GM19351 (cell line): Measurements from ENCODE around the gene NDUFAF7.
"Not testable (repeated sequence)": the region's sequence is repeated elsewhere in the genome, so short reads cannot be mapped to it uniquely, and the experiment has no call there.

Experiments used
- ATAC-seq: cut with Tn5 transposase; IDR thresholded peaks from one replicate; pipeline ENCODE4 v1.9.1; 2021; ENCODE audit warnings: mild to moderate bottlenecking, moderate library complexity; ENCODE audit not compliant: unreplicated experiment

NDUFAF7 gene, protein sequence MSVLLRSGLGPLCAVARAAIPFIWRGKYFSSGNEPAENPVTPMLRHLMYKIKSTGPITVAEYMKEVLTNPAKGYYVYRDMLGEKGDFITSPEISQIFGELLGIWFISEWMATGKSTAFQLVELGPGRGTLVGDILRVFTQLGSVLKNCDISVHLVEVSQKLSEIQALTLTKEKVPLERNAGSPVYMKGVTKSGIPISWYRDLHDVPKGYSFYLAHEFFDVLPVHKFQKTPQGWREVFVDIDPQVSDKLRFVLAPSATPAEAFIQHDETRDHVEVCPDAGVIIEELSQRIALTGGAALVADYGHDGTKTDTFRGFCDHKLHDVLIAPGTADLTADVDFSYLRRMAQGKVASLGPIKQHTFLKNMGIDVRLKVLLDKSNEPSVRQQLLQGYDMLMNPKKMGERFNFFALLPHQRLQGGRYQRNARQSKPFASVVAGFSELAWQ

DNA sequence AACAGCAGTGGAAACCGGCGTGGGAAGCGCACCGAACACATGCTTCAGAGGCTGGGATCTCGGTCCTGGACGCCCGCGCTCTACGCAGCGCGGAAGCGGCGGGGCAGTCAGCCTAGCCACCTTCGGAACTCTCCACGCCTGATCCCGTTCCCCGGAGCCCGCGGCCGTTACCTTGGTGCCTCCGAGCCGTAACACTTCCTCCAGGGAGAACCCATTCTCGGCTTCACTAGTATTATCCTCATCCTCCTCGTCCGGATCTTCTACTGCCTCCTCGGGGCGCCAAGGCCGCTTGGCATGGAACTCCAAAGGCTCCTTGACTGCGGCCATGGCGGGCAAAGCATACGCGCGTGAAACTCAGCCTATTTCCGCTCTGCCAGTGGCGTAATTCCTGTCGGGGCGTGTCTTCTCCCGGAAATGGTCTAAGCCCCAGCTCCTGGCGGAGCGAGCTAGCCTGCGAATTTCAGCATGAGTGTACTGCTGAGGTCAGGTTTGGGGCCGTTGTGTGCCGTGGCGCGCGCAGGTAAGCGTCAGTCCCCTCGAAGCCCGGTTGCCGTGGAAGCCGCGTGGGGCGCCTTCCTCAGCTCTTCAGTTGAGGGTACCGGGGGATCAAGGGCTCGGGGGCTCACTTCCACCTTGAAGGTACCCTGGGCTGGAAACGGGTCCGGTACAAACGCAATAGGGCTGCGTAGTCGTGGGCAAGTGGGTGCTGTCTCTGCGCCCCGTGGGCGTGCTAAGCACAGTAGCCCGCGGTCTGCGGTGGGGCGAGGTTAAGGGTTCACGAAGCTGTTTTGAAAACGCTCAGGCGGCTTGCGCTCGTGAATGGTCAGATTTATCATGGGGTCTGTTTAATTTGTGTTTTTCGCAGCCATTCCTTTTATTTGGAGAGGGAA is at the start of gene NDUFAF7, which contains the start of gene CEBPZ:
NDUFAF7 (plus strand) TSS at position 418 of the 890 bp plus-strand sequence; CDS start at position 466, 48 bp downstream.
CEBPZ (minus strand) TSS at position 356 of the 890 bp plus-strand sequence; CDS start at position 327, 29 bp downstream.
- peak; percentile 90 for ATAC-seq

DNA sequence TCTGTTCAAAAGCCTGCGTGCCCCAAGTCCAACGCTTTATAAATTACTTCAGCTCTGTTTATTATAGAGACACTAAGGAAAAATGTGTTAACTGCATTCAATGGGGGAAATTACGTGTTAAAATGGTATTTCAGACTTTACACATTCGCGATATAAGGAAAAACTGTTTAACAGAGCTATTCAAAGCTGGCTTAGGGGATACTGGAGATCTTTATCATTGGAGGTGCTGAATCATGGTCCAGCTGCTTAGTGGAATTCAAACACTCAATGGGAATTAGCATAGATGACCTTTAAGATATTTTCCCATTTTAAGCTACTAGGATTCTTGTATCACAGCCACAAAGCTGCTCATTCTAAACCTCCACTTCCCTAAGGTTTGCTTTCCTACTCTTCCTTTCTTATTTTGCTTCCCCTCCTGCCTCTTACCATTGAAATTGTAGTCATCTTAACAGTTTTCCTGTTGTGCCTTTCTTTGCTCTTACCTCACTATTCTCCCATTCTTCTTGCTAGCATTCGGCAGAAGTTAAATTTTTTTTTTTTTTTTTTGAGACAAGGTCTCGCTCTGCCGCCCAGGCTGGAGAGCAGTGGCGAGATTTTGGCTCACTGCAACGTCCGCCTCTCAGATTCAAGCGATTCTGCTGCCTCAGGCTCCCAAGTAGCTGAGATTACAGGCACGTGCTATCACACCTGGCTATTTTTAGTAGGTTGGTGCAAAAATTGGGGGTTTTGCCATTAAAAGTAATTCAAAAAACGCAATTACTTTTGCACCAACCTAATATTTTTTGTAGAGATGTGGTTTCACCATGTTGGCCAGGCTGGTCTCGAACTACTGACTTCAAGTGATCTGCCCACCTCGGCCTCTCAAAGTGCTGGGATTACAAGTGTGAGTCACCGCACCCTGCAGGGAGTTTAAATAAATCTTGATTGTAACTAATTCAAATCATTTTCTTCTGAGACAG is 49.5 kb upstream of the NDUFAF7 start:
- no peak for ATAC-seq

DNA sequence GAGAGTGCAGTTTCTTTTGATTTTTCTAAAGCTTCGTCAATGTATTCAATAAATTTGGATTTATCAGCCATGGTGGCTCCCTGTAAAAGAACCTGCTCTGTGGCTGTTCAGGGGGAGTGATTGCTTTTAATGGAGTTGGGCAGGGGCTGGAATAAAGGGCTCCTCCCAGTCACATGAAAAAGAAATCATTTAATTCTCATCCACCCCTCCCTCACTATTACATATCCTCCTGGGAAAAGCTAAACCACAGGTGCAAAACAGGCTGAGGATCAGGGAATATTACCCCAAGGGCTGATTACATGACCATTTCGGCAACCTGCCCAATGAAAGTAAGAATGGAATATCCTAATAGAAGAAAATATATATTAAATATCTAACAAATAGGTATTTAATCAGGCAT is 42.9 kb upstream of the NDUFAF7 start, which contains the start of gene SULT6B1:
SULT6B1 (minus strand) TSS at position 101 of the 400 bp plus-strand sequence; CDS start at position 71, 30 bp downstream.
- ATAC-seq: no peak

DNA sequence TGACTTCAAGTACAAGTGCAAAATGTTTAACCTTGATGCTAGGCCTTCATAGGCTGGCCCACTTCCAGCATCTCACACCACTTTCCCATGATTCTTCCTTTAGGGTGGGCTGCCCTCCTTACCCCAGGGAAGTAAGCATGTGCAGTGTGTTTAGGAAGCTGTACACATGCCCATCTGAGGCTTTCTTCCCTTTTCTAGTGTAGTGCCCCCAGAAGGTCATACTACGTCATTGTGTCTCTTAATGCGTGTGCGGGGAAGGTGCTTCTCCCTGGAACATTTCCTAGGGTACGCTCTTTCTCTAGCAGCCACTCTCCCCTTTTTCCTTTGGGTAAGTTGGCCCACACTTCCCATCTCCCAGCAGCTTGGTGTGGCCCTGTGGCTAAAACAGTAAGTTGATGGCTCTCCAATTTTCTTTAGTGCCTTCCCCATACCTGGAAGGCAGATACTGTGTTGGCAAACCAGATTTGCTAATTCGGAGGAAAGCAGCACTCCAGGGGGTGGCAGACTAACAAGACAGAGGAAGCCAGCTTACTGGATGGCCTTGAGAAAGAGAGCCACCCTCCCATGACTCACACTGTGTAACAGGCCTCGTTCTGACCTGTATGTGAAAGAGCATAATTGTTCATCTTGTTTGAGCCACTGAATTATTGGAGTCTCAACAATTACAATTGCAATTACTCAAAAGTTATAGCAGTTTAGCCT is 41.9 kb upstream of the NDUFAF7 start:
- no peak for ATAC-seq

DNA sequence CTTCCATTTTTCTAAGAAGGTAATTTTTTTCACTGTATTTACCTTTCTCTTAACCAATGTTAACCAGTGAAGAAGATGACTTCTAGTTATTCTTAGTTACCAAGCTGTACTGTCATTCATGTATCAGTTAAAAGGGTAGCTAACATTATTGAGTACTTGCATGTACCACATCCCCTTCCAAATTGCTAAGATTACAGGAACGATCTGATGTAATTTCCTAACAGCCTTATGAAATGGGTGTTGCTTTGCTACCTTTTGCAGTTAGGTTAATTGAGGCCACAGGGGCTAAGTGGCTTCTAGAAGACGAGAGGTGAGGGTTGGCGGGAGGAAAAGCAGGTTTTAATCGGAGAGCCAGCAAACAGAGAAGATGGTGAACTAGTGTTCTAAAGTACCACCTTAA is 41.2 kb upstream of the NDUFAF7 start:
- no peak for ATAC-seq

DNA sequence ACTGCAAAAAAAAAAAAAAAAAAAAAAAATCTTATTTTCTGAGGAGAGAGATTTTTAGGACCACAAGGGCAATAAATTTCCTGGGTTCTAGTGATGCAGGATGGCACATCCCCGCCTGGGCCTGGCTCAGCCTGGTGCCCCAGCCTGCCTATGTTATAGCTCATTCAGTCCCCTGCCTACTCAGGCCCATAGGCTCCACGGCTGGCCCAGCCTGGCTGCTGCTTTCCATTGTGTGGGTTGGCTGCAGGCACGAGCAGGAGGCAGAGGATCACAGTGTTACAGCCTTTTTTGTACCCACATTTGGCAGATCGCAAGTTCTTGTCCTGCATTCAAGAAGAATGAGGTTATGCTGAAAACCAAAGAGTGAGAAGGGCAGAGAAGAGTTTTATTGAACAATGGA is 40.2 kb upstream of the NDUFAF7 start:
- no peak for ATAC-seq

DNA sequence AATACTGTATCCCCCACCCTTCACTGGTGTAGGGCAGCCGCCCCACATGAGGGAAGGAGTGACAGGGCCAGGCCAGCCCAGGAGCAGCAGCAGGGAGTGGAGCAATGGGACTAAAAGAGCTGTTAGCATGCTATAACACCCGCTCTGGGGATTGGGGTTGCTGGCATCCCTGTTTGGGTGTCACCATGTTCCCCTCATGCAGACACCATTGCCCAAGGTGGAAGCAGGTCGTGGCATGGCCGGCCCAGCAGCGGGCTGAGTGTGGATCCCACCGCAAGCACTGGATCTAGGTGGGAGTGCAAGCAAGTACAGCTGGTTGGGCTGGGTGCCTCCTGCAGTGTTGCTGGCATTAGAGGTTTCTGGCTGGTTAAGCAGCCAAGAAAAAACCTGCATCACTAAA is 39.7 kb upstream of the NDUFAF7 start:
- ATAC-seq: no peak

DNA sequence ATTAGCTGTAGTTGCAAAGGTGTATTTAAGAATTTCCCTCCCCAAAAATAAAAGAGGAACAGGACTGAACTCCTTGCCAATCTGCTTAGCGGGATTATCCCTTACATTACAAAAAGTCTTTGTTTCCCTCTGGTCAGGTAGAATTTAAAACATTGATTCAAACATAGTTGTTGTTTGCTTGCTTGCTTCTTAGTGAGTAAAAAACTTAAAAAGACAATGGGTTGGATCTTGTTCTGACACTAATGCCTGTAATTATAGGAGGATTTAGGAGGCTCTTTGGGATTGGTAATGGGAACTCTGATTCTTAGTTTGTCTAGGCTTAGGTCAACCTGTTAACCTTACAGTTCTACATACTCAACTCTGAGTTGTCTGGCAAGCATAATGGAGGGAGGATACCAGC is 38.9 kb upstream of the NDUFAF7 start:
- ATAC-seq: no peak

DNA sequence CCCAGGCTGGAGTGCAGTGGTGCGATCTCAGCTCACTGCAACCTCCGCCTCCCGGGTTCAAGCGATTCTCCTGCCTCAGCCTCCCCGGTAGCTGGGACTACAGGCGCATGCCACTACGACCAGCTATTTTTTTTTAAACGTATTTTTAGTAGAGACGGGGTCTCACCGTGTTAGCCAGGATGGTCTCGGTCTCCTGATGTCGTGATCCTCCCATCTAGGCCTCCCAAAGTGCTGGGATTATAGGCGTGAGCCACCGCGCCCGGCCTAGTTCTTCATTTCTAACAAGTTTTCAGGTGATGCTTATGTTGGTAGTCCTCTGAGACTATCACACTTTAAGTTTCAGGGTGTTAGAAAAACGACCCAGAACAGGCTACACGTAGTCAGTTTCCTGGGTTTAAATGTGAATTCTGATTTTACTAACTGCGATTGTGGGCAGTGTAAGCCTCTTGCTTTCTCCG is 35.6 kb upstream of the NDUFAF7 start:
- not testable (repeated sequence) for ATAC-seq

DNA sequence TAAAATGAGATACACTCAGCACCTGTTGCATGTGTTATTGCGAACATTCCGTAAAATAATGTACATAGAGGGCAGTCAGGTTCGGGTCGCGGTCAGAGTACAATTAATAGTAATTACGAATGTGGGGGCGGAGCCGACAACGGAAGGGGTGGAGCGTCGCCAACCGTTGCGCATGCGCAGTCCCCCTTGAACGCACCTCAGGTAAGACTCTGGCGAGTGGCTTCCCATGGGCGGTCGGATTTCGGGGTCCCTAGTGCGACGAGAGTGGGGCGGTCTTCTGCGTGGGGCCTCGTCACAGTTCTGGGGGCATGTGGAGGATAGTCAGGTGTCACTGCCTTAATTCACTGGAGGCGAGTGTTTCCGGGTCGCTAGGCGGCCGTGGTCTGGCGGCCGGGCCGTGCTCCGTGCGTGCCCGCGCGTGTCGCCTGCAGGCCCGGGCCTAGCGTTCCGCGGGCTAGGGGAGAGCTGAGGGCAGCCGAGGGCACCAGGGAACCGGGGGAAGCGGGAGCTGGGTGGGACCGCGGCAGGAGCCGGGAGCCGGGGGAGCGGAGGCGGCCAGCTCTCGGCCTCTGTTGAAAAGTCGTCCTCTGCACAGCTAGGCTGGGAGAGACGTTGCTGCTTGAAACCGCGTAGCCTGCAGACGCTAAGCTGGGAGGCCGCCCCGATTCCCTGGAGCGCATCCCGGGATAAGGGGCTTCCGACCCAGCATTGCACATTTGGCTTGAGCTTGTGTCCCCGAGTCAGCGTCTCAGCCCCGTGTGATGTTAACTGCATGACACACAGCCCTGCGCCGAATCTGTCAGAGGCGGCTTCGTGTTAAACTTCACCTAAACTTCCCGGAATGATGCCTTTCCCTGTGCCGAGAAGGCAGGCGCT is 34.9 kb upstream of the NDUFAF7 start, which contains the start of gene CEBPZOS:
CEBPZOS (plus strand) TSS at position 177 of the 876 bp plus-strand sequence. CDS start 3,209 bp downstream, outside the sequence.
- ATAC-seq: peak; percentile 68

DNA sequence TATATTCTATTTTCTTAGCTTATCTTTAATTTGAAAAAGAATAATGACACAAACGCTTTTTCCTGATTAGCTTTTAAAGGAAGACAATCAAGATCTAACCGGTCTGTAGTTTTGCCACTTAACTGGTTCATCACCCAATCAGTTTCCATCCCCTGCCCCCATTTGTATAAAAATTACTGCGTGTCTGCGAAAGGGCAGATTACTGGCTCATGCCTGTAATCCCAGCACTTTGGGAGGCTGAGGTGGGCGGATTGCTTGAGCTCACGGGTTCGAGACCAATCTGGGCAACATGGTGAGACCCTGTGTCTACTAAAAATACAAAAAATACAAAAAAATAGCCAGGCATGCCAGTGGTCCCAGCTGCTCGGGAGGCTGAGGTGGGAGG is 32.8 kb upstream of the NDUFAF7 start:
- no peak for ATAC-seq

DNA sequence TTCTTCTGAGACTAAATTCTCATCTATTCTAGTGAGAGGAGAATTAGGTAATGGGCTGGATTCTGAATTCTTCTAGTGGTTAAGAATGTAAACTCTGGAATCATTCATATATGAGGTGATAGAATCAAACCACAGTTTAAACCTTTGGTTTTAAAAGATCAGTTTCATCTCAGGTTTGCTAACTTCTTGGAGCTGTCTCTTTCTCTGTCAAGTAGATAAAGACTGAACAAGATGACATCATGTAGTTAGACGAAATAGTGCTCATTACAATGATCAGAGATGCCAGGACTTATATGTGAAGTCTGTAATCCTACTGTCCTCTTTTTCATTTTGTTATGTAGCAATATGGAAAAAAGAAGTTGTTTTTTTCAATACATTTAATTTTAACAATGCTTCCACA is 30.2 kb upstream of the NDUFAF7 start:
- ATAC-seq: no peak

DNA sequence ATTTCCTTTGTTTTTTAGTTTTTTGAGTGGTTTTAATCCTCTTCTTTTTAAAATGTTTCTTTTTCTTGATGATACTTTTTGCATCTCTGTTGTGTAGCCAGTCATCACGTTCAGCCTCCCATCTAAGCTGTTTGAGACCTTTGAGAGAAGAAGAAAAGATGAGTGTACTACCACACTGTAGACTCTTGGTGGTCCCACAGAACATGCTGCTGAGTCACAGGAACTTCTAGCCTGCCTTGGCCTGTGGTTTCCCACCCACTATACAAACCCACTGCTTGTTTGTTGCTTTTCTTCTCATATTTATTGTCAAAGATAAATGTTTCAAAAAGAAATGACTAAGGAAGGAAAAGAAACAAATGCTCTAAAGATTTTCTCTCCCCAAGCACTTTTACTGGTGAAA is 29.7 kb upstream of the NDUFAF7 start:
- no peak for ATAC-seq

DNA sequence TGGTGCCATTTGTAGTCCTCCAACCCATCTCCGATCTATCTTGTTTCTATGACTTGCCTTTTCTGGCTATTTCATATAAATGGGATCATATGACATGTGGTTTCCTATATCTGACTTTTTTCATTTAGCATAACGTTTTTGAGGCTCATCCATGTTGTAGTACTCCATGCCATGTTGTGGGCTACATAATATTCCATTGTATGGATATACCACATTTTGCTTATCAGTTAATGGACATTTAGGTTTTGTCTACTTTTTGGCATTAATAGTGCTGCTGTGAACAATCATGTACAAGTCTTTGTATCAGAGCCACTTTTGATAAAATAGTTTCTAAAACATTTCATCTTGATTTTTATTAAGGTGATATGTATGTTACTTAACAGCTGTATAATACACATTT is 27.8 kb upstream of the NDUFAF7 start:
- no peak for ATAC-seq

DNA sequence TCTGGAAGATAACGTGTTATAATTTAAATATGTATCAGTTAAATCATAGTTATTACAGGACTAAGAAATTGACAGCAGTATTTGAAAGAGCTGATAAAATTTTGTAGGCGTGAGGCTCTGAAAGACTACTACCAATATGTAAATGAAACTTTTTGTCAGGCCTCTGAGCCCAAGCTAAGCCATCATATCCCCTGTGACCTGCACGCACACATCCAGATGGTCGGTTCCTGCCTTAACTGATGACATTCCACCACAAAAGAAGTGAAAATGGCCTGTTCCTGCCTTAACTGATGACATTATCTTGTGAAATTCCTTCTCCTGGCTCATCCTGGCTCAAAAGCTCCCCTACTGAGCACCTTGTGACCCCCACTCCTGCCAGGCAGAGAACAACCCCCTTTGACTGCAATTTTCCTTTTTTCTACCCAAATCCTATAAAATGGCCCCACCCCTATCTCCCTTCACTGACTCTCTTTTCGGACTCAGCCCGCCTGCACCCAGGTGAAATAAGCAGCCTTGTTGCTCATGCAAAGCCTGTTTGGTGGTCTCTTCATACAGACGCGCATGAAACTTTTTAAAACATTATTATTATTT is 26.3 kb upstream of the NDUFAF7 start:
- not testable (repeated sequence) for ATAC-seq

DNA sequence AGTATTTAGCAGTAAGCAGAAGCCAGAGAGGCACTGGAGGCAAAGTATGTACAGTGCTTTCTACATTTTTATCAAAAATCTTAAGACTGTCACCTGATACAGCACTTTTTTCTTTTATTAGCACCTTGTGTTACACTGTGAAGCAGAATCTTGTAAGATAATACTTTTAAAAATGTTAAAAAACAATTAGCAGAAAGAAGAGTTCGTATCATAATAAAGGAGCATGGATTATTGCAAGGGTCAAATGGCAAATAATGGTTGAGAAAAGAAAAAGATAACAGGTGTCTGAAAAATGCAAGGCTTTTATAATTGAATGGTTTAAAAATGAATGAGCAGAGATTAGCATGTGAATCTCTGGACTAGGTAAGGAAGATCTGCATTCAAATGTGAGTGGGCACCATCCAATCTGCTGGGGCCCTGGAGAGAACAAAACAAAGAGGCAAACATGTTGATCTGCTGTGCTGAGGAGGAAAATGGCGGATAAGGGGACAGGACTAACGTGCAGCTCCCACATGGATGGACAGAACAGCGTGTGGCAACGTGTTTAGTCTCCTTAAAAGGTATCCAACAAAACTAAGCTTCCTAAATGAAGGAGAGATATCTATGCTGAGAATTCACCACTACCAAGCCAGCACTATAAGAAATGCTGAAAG is 25.6 kb upstream of the NDUFAF7 start:
- no peak for ATAC-seq

DNA sequence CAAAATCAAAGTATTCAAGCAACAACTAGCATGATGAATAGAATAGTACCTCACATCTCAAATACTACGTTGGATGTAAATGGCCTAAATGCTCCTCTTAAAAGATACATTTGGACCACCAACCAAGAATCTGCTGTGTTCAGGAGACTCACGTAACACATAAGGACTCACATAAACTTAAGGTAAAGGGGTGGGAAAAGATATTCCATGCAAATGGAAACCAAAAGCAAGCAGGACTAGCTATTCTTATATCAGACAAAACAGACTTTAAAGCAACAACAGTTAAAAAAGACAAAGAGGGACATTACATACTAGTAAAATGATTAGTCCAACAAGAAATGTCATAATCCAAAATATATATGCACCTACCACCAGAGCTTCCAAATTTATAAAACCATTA is 24.7 kb upstream of the NDUFAF7 start:
- ATAC-seq: not testable (repeated sequence)

DNA sequence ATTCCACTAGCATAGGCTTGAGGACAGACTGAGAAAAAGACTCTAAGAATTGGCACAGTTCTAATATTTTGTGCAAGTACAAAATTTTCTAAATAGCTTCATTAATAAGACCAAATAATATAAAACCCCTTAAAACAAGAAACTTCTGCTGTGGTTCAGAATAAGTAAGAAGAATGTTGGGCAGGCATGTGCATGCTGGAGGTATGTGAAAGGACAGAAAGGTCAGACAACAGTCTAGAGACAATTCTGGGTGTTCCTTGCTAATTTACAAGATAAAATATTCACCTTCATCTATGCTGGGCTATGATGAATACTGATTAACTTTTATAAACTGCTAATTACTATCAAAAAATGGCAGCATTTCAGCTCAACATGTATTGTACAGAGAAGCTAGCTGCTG is 20.2 kb upstream of the NDUFAF7 start:
- ATAC-seq: no peak
